ENCODE results near the gene STAT1.

- no peak for TF ChIP-seq CTCF (conservative IDR thresholded peaks at IDR 0.05)
- no peak for TF ChIP-seq ZFX (IDR thresholded peaks at IDR 0.05)
Observed at GRCh38 chr2:191025135-191025534, 11.2 kb upstream of the STAT1 start.

All from C4-2B (cell line).